ENCODE results near the gene ARHGAP24.

GRCh38 chr4:85967872-85968271 is 492.9 kb downstream of the ARHGAP24 start:
- no peak for TF ChIP-seq CTCF (IDR thresholded peaks at IDR 0.05)
- TF ChIP-seq POLR2A (IDR thresholded peaks at IDR 0.05), result no peak

Data from right lobe of liver (tissue), 4 donors.